ENCODE measurements around the gene ARHGEF33.
"Not testable (repeated sequence)": the region's sequence is repeated elsewhere in the genome, so short reads cannot be mapped to it uniquely, and the experiment has no call there.

ARHGEF33 gene

GRCh38 chr2:38911191-38911590, 21.5 kb downstream of the ARHGEF33 start:
- DNase-seq (ENCODE audit: low spot score), result no peak

DNA sequence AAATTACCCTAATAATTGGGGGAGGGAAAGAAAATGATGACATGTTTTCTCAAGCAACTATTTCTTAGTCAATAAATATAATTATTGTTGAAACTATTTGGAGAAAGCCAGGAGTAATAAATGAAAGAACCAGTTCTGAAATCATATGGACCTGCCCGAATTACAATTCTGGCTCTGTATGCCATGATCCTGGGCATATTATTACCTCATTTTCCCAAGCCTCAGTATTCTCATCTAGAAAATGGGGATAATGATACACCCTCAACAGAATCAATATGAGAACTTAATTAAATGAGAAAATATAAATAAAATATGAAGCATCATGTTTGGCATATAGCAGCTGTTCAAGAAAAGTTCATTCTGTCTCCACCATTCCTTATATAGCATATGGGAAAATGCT, 22.9 kb downstream of the ARHGEF33 start:
- DNase-seq (ENCODE audit: low spot score), result no peak

- no peak for DNase-seq (ENCODE audit: low spot score)
Observed at GRCh38 chr2:38922389-38922788, 32.7 kb downstream of the ARHGEF33 start.

DNA sequence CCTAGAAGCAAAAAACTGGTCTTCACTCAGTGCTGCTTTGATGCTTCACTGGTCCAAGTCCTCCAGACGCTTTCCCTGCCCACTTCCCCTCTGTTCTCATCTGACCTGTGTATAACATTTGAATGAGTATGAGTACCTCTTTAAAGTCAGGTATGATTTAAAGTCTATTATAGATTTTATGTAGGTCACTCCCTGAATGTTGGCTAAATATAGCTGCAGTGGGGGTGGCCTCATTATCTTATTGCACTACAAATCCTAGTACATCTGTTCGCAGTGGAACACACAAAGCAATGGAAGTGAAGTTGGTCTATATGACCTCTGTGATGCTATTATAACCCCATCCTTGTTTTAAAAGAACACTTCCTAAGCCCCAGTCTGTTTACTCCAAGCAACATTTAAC, 33.2 kb downstream of the ARHGEF33 start:
- DNase-seq (ENCODE audit: low spot score), result no peak

- DNase-seq (ENCODE audit: low spot score), result no peak
Observed at GRCh38 chr2:38925982-38926381, 36.3 kb downstream of the ARHGEF33 start.

DNA sequence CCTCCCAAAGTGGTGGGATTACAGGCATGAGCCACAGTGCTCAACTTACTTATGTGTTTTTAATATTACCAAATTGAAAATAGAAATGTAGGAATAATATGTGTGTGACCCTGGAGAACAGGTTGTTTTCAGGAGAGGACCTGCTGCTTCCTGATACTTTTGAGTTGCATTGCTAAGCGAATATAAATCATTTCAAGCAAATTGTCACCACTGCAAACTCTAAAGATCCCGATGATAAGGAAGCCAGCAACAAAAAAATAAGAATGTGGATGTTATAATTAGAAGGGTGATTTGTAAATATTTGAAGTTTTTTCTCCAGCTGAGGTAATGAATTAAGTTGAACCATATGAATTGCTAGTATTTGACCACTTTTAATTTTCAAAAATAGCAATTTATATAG, 40.9 kb downstream of the ARHGEF33 start:
- DNase-seq (ENCODE audit: low spot score), result no peak

DNA sequence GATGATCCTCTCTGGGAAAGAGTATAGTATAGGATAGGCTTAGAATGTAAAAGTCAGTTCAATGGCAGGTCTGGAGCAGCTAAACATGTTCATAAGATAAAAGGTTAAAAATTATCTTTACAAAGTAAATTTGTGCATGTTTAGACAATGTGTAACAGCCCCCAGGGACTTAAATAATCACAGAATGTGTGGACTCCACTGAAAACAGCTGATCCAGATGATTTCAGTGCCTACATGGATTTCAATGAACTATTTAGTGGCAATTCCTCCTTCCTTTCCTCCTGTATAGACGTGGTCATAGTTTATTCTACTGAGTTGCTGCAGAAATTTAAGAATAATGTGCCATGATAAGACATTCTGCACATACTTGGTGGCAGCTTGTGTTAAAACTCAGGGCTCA, 42.9 kb downstream of the ARHGEF33 start:
- DNase-seq (ENCODE audit: low spot score), result no peak

- DNase-seq (ENCODE audit: low spot score), result no peak
Observed at GRCh38 chr2:38933653-38934052, 44.0 kb downstream of the ARHGEF33 start.

DNA sequence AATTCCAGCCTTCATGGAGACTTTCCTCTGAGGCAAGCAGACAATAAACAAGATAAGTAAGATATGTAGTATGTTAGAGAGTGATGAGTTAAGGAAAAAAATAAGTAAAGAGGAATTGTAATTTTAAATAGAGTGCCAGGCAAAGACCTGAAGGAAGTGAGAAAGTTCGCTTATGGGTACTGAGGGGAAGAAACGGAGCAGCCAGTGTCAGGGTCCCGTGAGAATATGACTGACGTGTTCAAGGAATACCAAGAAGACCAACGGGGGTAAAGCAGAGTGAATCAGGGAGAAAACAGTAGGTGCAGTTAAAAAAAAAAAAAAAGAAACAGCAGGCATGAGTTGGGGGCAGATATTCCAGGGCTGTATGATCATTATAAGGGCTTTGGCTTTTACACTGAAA, 45.1 kb downstream of the ARHGEF33 start:
- no peak for DNase-seq (ENCODE audit: low spot score)

- DNase-seq (ENCODE audit: low spot score), result no peak
Observed at GRCh38 chr2:38935568-38936172, 46.0 kb downstream of the ARHGEF33 start.

GRCh38 chr2:38936516-38936915, 46.8 kb downstream of the ARHGEF33 start:
- DNase-seq (ENCODE audit: low spot score), result not testable (repeated sequence)

DNA sequence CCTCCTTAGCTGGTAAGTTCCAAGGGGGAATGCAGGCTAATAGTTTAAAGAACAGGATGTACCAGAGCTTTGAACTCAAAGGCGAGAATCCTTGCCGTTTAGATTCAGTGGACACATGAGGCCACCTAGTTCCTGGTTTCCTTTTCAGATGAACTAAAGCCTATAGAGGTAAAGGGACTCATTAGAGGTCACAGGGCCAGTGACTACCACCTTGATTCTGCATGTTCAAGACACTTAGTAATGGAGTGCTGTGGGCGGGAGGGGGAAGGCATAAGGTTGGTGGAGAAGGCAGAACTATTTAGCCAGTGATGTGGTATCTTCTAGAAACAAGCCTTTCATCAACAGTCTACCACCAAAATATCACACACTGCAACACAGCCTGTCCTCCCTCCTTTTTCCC, 47.9 kb downstream of the ARHGEF33 start:
- no peak for DNase-seq (ENCODE audit: low spot score)

GRCh38 chr2:38940746-38941145, 51.1 kb downstream of the ARHGEF33 start:
- no peak for DNase-seq (ENCODE audit: low spot score)

DNA sequence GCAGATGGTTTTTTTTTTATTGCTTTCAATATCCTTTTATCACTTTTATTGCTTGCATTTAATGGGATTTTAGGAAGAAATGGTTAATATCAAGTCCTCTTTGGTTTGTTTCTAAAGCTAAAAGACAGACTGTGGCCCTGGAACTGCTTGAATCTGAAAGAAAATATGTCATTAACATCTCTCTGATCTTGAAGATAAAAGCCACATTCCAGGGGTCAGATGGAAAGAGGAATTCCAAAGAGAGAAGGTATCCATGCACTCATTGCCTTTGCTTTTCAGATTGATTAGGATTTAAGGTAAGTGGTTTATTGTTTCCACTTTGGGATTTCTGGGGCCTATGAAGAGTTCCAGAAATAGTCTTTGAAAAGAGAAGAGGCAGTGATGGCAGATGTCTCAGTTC, 54.1 kb downstream of the ARHGEF33 start:
- DNase-seq (ENCODE audit: low spot score), result no peak

DNA sequence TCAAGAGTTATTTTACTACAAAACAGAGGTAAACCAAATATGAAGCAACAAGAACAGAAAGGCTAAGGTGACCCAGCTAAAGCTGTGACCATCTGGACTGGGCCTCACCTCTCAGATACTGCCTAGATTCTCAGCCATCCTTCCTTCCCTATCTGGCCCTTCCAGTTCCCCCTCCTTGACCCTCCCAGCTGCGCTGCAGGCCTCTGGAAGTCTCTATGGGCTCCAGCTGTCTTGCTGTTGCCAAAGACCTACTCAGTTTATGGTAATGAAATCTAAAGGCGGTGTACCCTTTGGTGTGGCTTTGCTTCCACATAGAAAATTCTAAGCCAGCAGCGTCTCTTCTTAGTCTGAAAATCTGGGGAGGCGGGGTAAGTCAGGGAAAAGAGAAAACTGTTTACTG, 55.7 kb downstream of the ARHGEF33 start:
- no peak for DNase-seq (ENCODE audit: low spot score)

DNA sequence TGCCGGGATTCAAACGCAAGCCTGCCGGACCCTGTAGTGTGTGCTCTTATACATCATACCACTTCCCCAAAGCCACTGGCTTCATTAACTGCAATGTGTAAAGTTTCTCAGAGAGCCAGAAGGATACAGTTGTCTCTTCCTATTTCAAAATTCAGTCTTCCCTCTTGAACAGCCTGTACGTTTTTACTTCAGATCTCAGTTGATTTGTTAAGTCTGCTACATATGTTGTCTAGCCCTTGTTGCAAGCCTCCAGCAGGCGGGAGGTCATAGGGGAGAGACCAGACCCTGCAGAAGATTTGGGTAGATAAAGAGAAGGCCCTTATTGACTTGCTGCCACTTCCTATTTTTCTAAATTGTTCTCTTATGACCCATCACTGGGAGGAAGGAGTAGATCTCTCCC, 56.2 kb downstream of the ARHGEF33 start:
- DNase-seq (ENCODE audit: low spot score), result no peak

DNA sequence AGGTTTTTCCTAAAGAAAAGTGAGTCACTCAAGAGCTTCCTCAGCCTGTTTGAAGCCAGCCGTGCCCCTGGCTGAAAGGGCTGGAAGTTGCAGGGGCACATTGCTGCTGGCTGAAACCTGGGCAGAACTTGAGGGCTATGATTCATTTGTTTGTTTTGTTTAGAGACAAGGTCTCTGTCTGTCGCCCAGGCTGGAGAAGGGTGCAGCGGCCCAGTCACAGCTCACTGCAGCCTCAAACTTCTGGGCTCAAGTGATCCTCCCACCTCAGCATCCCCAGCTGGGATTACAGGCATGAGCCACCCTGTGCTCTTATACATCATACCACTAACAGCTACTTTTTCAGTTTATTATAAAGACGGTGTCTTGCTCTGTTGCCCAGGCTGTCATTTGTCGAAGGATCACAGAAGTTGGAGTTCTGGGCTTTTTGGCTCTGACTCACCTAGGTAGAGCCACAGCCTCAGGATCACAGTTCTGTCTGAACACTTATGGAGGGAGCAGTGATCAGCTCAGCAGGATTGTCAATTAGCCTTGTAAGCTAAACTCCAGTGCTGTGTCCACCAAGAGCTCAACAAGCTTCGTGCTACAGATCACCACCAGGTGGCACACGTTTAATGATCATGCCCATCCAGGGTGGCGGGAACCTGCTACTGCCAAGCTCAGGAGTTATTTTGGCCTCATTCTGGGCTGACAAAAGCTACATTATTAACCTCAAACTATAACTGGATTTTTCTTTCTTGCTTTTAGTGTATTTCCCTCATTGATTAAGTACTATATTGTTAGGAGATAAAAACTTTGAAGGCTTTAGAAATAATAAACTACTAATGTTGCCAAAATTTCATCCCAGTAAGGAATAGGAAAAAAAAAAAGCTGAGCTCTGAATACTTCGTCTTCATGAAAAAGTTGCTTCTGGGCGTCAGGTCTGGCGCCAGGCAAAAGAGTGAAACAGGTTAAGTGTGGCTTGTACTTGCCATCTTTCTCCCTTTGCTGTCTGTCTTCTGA, 57.9 kb downstream of the ARHGEF33 start:
- DNase-seq (ENCODE audit: low spot score), result peak; percentile 52

DNA sequence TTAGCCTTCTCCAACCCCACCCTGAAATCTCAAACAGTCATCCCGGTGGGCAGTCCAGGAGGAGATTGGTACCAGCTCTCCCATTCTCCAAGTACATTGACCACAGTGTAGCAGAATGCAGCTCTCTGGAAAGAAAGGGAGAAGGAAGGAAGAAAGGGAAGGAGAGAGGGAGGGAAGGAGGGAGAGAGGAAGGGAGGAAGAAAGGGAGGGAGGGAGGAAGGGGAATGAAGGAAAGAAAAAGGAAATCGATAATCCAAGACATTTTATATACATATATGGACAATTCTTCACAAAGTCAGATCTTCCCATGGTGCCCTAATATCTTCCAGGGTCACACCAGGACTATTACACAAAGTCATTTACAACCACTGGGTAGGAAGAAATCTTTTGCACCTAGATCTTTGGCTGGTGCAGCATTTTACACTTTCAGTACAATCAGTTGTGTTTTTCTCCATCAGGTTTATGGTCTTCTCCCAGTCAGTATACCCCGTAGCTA, 58.8 kb downstream of the ARHGEF33 start:
- DNase-seq (ENCODE audit: low spot score), result no peak

DNA sequence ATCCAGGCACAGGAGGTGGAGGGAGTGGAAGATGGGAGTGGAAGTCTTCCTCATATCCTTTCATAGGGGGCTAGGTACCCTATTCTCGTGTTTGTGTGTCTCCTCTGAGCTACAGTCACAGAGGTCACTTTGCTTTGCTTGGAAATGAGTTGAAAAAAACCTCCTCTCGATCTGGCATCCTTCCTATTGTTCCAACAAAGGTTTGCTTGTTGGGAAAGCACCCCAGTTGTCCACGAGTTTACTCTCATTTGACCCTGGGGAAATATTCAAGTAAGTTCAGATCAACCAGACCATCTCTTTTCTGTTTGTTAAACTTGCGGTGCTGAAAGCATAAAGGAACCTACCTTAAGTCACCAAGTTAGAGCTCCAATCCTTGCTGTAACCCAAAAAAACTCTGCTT, 59.3 kb downstream of the ARHGEF33 start:
- peak; percentile 29 for DNase-seq (ENCODE audit: low spot score)

GRCh38 chr2:38951766-38952165, 62.1 kb downstream of the ARHGEF33 start:
- no peak for DNase-seq (ENCODE audit: low spot score)

DNA sequence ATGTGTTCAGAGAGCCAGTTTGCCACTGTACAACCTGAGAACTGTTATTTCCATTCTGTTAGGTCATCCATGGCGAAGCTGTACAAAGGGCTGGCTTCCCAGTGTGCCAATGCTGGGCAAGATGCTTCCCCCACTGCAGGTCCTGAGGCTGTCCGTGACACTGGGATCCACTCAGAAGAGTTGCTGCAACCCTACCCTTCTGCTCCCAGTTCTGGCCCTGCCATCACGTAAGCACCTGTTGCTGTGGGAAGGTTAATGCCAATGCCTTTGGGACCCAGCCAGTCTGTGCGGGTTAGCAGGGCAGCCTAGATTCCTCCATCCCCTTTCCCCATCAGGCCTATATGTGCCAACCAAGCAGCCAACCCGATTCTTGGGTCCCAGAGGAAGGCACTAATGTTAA, 68.3 kb downstream of the ARHGEF33 start:
- no peak for DNase-seq (ENCODE audit: low spot score)

DNA sequence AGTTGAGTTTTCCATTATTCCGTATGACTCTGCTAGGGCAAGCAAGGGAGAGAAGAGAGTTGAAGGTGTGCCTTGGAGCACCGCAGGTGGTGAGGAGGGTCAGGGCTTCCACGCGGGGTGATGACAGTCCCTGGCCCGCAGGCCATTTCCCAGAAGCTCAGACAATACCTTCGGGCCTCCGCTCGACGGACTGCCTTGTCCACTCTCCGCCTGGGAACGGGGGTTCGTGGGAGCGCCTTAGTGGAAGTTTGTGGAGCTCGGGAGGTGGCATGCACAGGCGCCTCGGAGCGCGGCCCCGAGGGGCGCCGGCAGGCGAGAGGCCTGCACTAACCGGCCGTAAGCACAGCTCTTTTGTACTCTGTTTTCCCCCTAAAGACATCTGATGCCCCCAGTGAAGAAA, 69.8 kb downstream of the ARHGEF33 start:
- no peak for DNase-seq (ENCODE audit: low spot score)

GRCh38 chr2:38959938-38960608, 70.4 kb downstream of the ARHGEF33 start:
- peak; percentile 43 for DNase-seq (ENCODE audit: low spot score)

All from globus pallidus (tissue), 1 donor.